GM12872 (cell line): ENCODE results near the gene ITGA1.

ENCODE experiments used
- CTCF ChIP-seq: IDR thresholded peaks from 3 replicates; pipeline ENCODE4 v1.5.1; 2011; ENCODE audit warnings: low read depth, mild to moderate bottlenecking, low read length, moderate library complexity; ENCODE audit not compliant: insufficient read depth

Gene ITGA1

GRCh38 chr5:52821901-52822300, 34.2 kb downstream of the ITGA1 start:
- no peak for TF ChIP-seq CTCF

GRCh38 chr5:52822437-52822836, 34.7 kb downstream of the ITGA1 start:
- no peak for TF ChIP-seq CTCF

GRCh38 chr5:52824827-52825226, 37.1 kb downstream of the ITGA1 start:
- no peak for TF ChIP-seq CTCF

GRCh38 chr5:52825826-52826225, 38.1 kb downstream of the ITGA1 start:
- no peak for TF ChIP-seq CTCF

GRCh38 chr5:52827815-52828214, 40.1 kb downstream of the ITGA1 start:
- no peak for TF ChIP-seq CTCF

- no peak for TF ChIP-seq CTCF
Measured at GRCh38 chr5:52829664-52830063, 41.9 kb downstream of the ITGA1 start.

- TF ChIP-seq CTCF = no peak
Measured at GRCh38 chr5:52830650-52831049, 42.9 kb downstream of the ITGA1 start.
